ENCODE measurements around the gene ABCB8.
"Not testable (repeated sequence)": the region's sequence is repeated elsewhere in the genome, so short reads cannot be mapped to it uniquely, and the experiment has no call there.

Gene ABCB8

DNA sequence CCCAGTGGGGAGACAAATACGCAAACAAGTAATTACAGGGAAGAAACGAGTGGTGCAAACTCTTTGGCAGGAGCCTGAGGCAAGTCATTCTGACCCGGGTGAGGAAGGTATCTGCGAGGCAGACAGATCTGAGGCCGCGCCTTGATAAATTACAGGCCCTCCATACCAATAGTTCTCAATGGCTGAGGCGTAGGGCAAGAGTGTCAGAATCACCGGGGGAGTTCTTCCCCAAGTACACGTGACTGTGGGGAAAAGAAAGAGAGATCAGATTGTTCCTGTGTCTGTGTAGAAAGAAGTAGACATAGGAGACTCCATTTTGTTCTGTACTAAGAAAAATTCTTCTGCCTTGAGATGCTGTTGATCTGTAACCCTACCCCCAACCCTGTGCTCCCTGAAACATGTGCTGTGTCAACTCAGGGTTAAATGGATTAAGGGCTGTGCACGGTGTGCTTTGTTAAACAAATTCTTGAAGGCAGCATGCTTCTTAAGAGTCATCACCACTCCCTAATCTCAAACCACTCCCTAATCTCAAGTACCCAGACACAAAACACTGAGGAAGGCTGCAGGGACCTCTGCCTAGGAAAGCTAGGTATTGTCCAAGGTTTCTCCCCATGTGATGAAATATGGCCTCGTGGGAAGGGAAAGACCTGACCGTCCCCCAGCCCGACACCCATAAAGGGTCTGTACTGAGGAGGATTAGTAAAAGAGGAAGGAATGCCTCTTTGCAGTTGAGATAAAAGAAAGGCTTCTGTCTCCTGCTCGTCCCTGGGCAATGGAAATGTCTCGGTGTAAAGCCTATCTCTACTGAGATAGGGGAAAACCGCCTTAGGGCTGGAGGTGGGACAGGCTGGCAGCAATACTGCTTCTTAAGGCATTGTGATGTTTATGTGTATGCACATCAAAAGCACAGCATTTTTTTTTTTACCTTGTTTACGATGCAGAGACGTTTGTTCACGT is 1.2 kb upstream of the ABCB8 start:
- ATAC-seq (ENCODE audit: low read depth), result not testable (repeated sequence)

DNA sequence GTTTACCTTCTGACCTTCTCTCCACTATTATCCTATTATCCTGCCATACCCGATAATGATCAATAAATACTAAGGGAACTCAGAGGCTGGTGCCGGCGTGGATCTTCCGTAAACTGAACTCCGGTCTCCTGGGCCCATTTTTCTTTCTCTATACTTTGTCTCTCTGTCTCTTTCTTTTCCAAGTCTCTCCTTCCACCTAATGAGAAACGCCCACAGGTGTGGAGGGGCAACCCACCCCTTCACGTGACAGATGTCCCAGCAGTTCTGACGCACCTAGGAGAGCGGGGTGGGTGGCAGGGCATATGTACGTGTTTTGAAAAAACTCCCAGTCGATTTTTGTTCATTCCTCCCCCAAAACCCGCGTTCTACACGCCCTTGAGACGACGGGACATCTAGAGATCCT is 521 bp upstream of the ABCB8 start:
- H3K9me3 Mint-ChIP-seq; H3K36me3 Mint-ChIP-seq; H3K27me3 Mint-ChIP-seq; DNase-seq (ENCODE audit: low spot score in 2 of 2): not testable (repeated sequence)
- peak; percentile 41 for ATAC-seq (ENCODE audit: low read depth)
- Mint-ChIP-seq H3K27ac (peak overlapping the region; percentile 99), H3K4me3 (peak overlapping the region; percentile 87), H3K4me1 (peaks cover 12% of the 10 kb centered on the region)

More for the DNA sequence above, 1.2 kb upstream of the ABCB8 start:
- not testable (repeated sequence) for DNase-seq (ENCODE audit: low spot score in 2 of 2); H3K36me3 Mint-ChIP-seq; H3K9me3 Mint-ChIP-seq; H3K27me3 Mint-ChIP-seq
- peak overlapping the region; percentile 87 for H3K4me3 Mint-ChIP-seq
- peak overlapping the region; percentile 99 for H3K27ac Mint-ChIP-seq
- H3K4me1 Mint-ChIP-seq, result peaks cover 12% of the 10 kb centered on the region

DNA sequence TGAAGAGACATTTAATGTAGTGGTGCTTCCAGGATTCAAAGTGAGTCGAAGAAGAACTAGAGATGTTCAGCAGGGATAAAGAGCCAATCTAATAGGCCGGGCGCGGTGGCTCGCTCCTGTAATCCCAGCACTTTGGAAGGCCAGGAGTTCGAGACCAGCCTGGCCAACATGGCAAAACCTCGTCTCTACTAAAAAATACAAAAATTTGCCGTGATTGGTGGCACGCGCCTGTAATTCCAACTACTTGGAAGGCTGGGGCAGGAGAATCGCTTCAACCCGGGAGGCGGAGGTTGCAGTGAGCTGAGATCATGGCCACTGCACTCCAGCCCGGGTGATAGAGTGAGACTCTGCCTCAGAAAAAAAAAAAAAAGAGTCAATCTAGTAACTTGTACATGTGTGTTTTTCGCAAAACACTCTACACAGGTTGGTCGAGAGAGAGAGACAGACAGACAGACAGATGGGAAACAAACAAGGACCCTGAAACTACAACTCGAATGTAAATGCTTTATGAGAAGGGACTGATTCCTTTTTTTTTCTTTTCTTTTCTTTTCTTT is 775 bp downstream of the ABCB8 start:
- ATAC-seq (ENCODE audit: low read depth), result no peak

GRCh38 chr7:151031011-151031410 is 2.8 kb downstream of the ABCB8 start:
- DNase-seq (ENCODE audit: low spot score in 2 of 2), result no peak
- Mint-ChIP-seq H3K4me1 (peaks cover 12% of the 10 kb centered on the region), H3K4me3 (no peak overlapping the region), H3K27me3 (no peaks in the 10 kb centered on the region), H3K27ac (no peak overlapping the region), H3K36me3 (peaks cover 7% of the 10 kb centered on the region), H3K9me3 (no peaks in the 10 kb centered on the region)
- ATAC-seq (ENCODE audit: low read depth), result no peak

More for the DNA sequence above, 775 bp downstream of the ABCB8 start:
- H3K4me1 Mint-ChIP-seq, result peaks cover 12% of the 10 kb centered on the region
- peak overlapping the region; percentile 99 for H3K27ac Mint-ChIP-seq
- H3K36me3 Mint-ChIP-seq, result peaks cover 3% of the 10 kb centered on the region
- H3K9me3 Mint-ChIP-seq, result no peaks in the 10 kb centered on the region
- DNase-seq (ENCODE audit: low spot score in 2 of 2), result no peak
- H3K4me3 Mint-ChIP-seq, result peak overlapping the region; percentile 87
- peaks cover 5% of the 10 kb centered on the region for H3K27me3 Mint-ChIP-seq

GRCh38 chr7:151032936-151033863 is 5.0 kb downstream of the ABCB8 start:
- H3K27ac Mint-ChIP-seq, result no peak overlapping the region
- H3K4me3 Mint-ChIP-seq, result no peak overlapping the region
- no peaks in the 10 kb centered on the region for H3K27me3 Mint-ChIP-seq

DNA sequence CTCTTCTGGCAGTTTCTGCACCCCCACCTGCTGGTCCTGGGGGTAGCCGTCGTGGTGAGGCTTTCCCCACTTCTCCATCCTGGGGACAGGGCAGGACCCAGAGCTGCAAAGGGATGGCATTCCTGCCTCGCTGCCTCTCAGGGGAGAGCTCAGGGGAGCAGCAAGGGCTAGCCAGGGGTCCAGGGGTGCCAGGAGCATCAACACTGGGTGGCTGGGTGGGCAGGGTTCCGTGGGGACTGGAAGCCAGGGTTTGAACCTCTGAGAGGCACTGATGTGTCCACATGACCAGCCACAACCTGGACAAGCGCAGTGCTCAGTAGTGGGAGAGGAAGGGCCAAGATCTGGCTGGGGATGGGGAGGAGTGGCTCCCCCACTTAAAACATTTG is 5.6 kb downstream of the ABCB8 start:
- no peak overlapping the region for H3K4me3 Mint-ChIP-seq

More at GRCh38 chr7:151032936-151033863, 5.0 kb downstream of the ABCB8 start:
- DNase-seq (ENCODE audit: low spot score in 2 of 2), result no peak
- Mint-ChIP-seq H3K4me1 (peaks cover 9% of the 10 kb centered on the region), H3K36me3 (peaks cover 13% of the 10 kb centered on the region), H3K9me3 (no peaks in the 10 kb centered on the region)
- ATAC-seq (ENCODE audit: low read depth), result no peak

DNA sequence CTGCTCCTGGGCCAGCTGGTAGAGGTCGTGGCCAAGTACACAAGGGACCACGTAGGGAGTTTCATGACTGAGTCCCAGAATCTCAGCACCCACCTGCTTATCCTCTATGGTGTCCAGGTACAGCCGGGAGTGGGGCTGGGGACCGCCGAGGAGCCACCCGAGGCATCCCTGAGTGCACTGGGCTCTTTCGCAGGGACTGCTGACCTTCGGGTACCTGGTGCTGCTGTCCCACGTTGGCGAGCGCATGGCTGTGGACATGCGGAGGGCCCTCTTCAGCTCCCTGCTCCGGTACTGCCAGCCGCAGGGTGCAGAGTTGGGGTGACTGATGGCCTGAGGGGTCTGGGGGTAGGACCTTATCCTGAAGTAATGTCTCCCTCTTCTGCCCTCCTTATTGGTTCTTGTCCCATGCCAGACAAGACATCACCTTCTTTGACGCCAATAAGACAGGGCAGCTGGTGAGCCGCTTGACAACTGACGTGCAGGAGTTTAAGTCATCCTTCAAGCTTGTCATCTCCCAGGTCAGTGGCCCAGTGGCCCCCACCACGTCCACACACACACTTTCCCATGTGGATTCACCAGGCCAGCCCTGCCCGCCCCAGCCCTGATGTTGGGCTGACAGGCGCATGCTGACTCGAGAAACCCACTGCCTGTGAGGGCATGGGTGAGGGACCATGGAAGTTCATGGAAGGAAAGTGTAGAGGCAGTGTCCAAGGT is 6.2 kb downstream of the ABCB8 start:
- DNase-seq (ENCODE audit: low spot score in 2 of 2) (no peak), ATAC-seq (ENCODE audit: low read depth) (no peak)
- H3K4me3 Mint-ChIP-seq, result no peak overlapping the region
- H3K4me1 Mint-ChIP-seq, result peaks cover 2% of the 10 kb centered on the region
- H3K27ac Mint-ChIP-seq, result no peak overlapping the region
- no peaks in the 10 kb centered on the region for H3K27me3 Mint-ChIP-seq
- H3K36me3 Mint-ChIP-seq, result peaks cover 13% of the 10 kb centered on the region
- no peaks in the 10 kb centered on the region for H3K9me3 Mint-ChIP-seq

More for the DNA sequence above, 5.6 kb downstream of the ABCB8 start:
- Mint-ChIP-seq H3K27ac (no peak overlapping the region), H3K9me3 (no peaks in the 10 kb centered on the region), H3K27me3 (no peaks in the 10 kb centered on the region), H3K36me3 (peaks cover 13% of the 10 kb centered on the region), H3K4me1 (peaks cover 6% of the 10 kb centered on the region)
- ATAC-seq (ENCODE audit: low read depth), result no peak
- DNase-seq (ENCODE audit: low spot score in 2 of 2), result no peak

DNA sequence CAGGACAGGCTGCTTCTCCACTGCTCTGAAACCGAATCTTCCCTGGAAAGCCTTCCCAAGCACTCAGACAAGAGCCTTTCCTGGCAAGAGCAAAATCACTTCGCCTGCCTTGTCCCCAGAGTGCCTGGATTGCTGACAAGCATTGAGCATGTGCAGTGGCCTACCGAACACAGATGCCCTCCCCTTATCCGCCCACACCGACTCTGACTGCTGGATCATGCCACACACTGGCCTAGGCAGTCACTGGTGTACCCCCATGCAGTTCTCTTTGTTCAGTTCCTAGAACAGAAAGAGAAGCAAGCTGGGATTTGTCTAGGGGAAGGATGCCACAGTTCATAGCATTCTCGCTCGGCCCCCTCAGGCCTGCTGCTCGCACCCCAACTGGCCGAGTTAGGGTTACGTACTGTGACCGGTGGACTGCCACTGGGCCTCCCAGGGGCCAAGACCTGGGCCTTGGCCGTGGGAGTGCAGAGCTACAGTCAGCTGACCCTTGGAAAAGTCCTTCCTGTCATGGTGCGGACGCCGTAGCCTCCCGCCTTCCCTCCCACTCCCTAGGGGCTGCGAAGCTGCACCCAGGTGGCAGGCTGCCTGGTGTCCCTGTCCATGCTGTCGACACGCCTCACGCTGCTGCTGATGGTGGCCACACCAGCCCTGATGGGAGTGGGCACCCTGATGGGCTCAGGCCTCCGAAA is 6.9 kb downstream of the ABCB8 start:
- Mint-ChIP-seq H3K9me3 (no peaks in the 10 kb centered on the region), H3K36me3 (peaks cover 13% of the 10 kb centered on the region), H3K4me3 (no peak overlapping the region), H3K27me3 (no peaks in the 10 kb centered on the region), H3K27ac (no peak overlapping the region), H3K4me1 (no peaks in the 10 kb centered on the region)
- ATAC-seq (ENCODE audit: low read depth) (no peak), DNase-seq (ENCODE audit: low spot score in 2 of 2) (no peak)

DNA sequence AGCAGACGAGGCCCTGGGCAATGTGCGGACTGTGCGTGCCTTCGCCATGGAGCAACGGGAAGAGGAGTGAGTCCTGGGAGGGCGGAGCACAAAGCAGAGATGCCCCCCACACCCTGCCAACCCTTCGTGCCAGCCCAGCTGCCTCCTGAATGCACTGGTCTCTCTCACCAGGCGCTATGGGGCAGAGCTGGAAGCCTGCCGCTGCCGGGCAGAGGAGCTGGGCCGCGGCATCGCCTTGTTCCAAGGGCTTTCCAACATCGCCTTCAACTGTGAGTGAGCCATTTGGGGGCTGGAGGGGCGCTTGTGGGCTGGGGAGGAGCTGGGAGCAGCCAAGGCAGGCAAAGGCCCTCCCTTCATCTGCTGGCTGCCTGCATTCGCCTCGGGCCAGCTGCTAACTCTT is 7.7 kb downstream of the ABCB8 start:
- Mint-ChIP-seq H3K36me3 (peaks cover 13% of the 10 kb centered on the region), H3K27me3 (no peaks in the 10 kb centered on the region), H3K4me3 (no peak overlapping the region), H3K27ac (no peak overlapping the region), H3K9me3 (no peaks in the 10 kb centered on the region), H3K4me1 (no peaks in the 10 kb centered on the region)
- ATAC-seq (ENCODE audit: low read depth) (no peak), DNase-seq (ENCODE audit: low spot score in 2 of 2) (no peak)

- Mint-ChIP-seq H3K36me3 (peaks cover 13% of the 10 kb centered on the region), H3K27ac (no peak overlapping the region), H3K9me3 (no peaks in the 10 kb centered on the region), H3K27me3 (no peaks in the 10 kb centered on the region), H3K4me1 (no peaks in the 10 kb centered on the region), H3K4me3 (no peak overlapping the region)
- ATAC-seq (ENCODE audit: low read depth) (no peak), DNase-seq (ENCODE audit: low spot score in 2 of 2) (no peak)
These were observed 10.9 kb downstream of the ABCB8 start for GRCh38 chr7:151038951-151039849.

- H3K36me3 Mint-ChIP-seq, result peaks cover 16% of the 10 kb centered on the region
- DNase-seq (ENCODE audit: low spot score in 2 of 2) (no peak), ATAC-seq (ENCODE audit: low read depth) (no peak)
- H3K27me3 Mint-ChIP-seq, result no peaks in the 10 kb centered on the region
- H3K4me1 Mint-ChIP-seq, result no peaks in the 10 kb centered on the region
- no peaks in the 10 kb centered on the region for H3K9me3 Mint-ChIP-seq
- H3K27ac Mint-ChIP-seq, result no peak overlapping the region
- H3K4me3 Mint-ChIP-seq, result no peak overlapping the region
These were observed 11.7 kb downstream of the ABCB8 start for GRCh38 chr7:151039850-151040548.
